HepG2 (cell line): ENCODE results near the gene MSI2. TPM values are rescaled to one million over a fixed set of nuclear protein-coding genes. Genes with fewer than 3 reads are reported as not detected.

Experiments
- ATAC-seq: fragments of 200-7000 bp; cut with Tn5 transposase; 3 replicates; pipeline ENCODE4 v1.9.1; 2020; ENCODE audit warnings: mild to moderate bottlenecking, moderate library complexity
- BruUV-seq: library from RNA; stranded (reverse); fragments of 400-500 nt; replicated peaks from 2 replicates; lab custom pipeline; 2021; lab: Mats Ljungman, UMichigan
- CTCF ChIA-PET: fragments of 300-600 bp; formaldehyde crosslinking; extraction: SDS; loops from one replicate; lab custom pipeline; 2021; ENCODE audit warnings: low total read pairs, inconsistent platforms, low intra/inter-chr PET ratio; lab: Yijun Ruan, JAX
- POLR2A ChIA-PET: fragments of 350-600 bp; sonication (Branson Sonifier 250); formaldehyde crosslinking; loops from one replicate; lab custom pipeline; 2020; ENCODE audit warnings: antibody characterized with exemption, inconsistent platforms; lab: Yijun Ruan, JAX
- DNase-seq: peaks from one replicate; pipeline ENCODE4 v3.0.0-alpha.2; 2015; ENCODE audit warnings: low spot score
- FAIRE-seq: peaks from 3 replicates; lab custom pipeline; 2011; peaks lifted over from hg19 to GRCh38; lab: Jason Lieb, UNC
- H2AFZ ChIP-seq: one replicate; pipeline ENCODE4 v1.6.1; 2011; ENCODE audit warnings: low read length, inconsistent platforms
- H3K27ac ChIP-seq: fragments of 300-600 bp; 3 replicates; pipeline ENCODE4 v1.8.0; 2011; ENCODE audit warnings: mixed run types, mild to moderate bottlenecking, mixed read lengths, low read length, inconsistent platforms; ENCODE audit not compliant: insufficient read depth; ENCODE audit errors: extremely low read length
- H3K27me3 ChIP-seq, 2 experiments: fragments of 200-600 bp in 1 of 2; 2 replicates in 1 of 2; 3 replicates in 1 of 2; pipeline versions ENCODE4 v1.6.0 to v1.8.0; 2011; ENCODE audit warnings: low read length in 2 of 2, mild to moderate bottlenecking in 2 of 2, moderate library complexity in 2 of 2, inconsistent platforms in 1 of 2; ENCODE audit not compliant: insufficient read depth in 2 of 2, control insufficient read depth in 1 of 2
- H3K36me3 ChIP-seq, 2 experiments: fragments of 200-600 bp in 1 of 2; replicated peaks in 1 of 2; 2 replicates in 1 of 2; 3 replicates in 1 of 2; pipeline versions ENCODE4 v1.5.1 to v1.8.0; 2011; ENCODE audit warnings: low read length in 2 of 2, inconsistent platforms in 1 of 2; ENCODE audit not compliant: insufficient read depth in 2 of 2, control insufficient read depth in 1 of 2
- H3K4me1 ChIP-seq: 2 replicates; pipeline ENCODE4 v1.5.1; 2012; ENCODE audit warnings: low read length, inconsistent platforms; ENCODE audit not compliant: insufficient read depth
- H3K4me2 ChIP-seq: 2 replicates; pipeline ENCODE4 v1.6.0; 2011; ENCODE audit warnings: low read depth, low read length, inconsistent platforms
- H3K4me3 ChIP-seq, 3 experiments: fragments of 200-600 bp in 1 of 3; sonication (generic), shearing (Covaris generic) in 1 of 3; replicated peaks in 1 of 3; 2 replicates each; pipeline ENCODE4 v1.5.1; 2011 to 2016; ENCODE audit warnings: low read length in 3 of 3, inconsistent platforms in 2 of 3, low read depth in 2 of 3, mild to moderate bottlenecking in 2 of 3, control low read depth in 1 of 3, mixed read lengths in 1 of 3; ENCODE audit not compliant: insufficient read depth in 1 of 3
- H3K79me2 ChIP-seq: one replicate; pipeline ENCODE4 v1.6.1; 2011; ENCODE audit warnings: low read length, inconsistent platforms; ENCODE audit not compliant: insufficient read depth
- H3K9ac ChIP-seq: 2 replicates; pipeline ENCODE4 v1.6.0; 2011; ENCODE audit warnings: mild to moderate bottlenecking, low read depth, low read length, inconsistent platforms; ENCODE audit not compliant: insufficient read depth
- H3K9me3 ChIP-seq: 2 replicates; pipeline ENCODE4 v1.5.1; 2012; ENCODE audit warnings: mild to moderate bottlenecking, low read length
- H4K20me1 ChIP-seq: 2 replicates; pipeline ENCODE4 v1.6.0; 2011; ENCODE audit warnings: inconsistent platforms, mild to moderate bottlenecking, low read length, moderate library complexity; ENCODE audit not compliant: insufficient read depth
- ARHGAP35 ChIP-seq: sonication (generic); formaldehyde crosslinking; IDR thresholded peaks from 2 replicates; pipeline ENCODE4 v1.9.0; 2022; ENCODE audit warnings: mild to moderate bottlenecking, inconsistent platforms, moderate library complexity, missing genetic modification reagents, borderline replicate concordance
- MLXIP ChIP-seq: sonication (generic); formaldehyde crosslinking; IDR thresholded peaks from 2 replicates; pipeline ENCODE4 v1.9.0; 2021; ENCODE audit warnings: missing genetic modification reagents, borderline replicate concordance
- NAIF1 ChIP-seq: sonication (generic); formaldehyde crosslinking; IDR thresholded peaks from 2 replicates; pipeline ENCODE4 v1.5.0; 2020; ENCODE audit warnings: mild to moderate bottlenecking, missing genetic modification reagents, borderline replicate concordance
- NFIB ChIP-seq: sonication (generic); formaldehyde crosslinking; IDR thresholded peaks from 2 replicates; pipeline ENCODE4 v1.9.0; 2021; ENCODE audit warnings: missing genetic modification reagents, mild to moderate bottlenecking, borderline replicate concordance
- POLR2A ChIP-seq, 2 experiments: IDR thresholded peaks; 2 replicates each; pipeline ENCODE4 v1.6.1; 2011; ENCODE audit warnings: low read depth in 2 of 2, low read length in 2 of 2, mild to moderate bottlenecking in 1 of 2, moderate library complexity in 1 of 2; ENCODE audit not compliant: insufficient read depth in 1 of 2
- RCOR2 ChIP-seq: IDR thresholded peaks from 2 replicates; pipeline ENCODE4 v1.6.1; 2016; ENCODE audit warnings: missing biosample characterization, missing genetic modification reagents
- TBL1XR1 ChIP-seq: fragments of 150-350 bp; IDR thresholded peaks from 2 replicates; pipeline ENCODE4 v1.6.1; 2014; ENCODE audit warnings: borderline replicate concordance, low read length; ENCODE audit not compliant: partially characterized antibody
- TEF ChIP-seq: sonication (generic); formaldehyde crosslinking; IDR thresholded peaks from 2 replicates; pipeline ENCODE4 v1.5.0; 2020; ENCODE audit warnings: missing genetic modification reagents
- TRIM24 ChIP-seq: sonication (generic); formaldehyde crosslinking; IDR thresholded peaks from 2 replicates; pipeline ENCODE4 v1.8.0; 2022; ENCODE audit warnings: mild to moderate bottlenecking, missing genetic modification reagents
- ZBTB49 ChIP-seq: sonication (generic); formaldehyde crosslinking; IDR thresholded peaks from 2 replicates; pipeline ENCODE4 v1.4.0; 2020; ENCODE audit warnings: missing genetic modification reagents, borderline replicate concordance
- ZC3H4 ChIP-seq: sonication (generic); formaldehyde crosslinking; IDR thresholded peaks from 2 replicates; pipeline ENCODE4 v1.4.0; 2020; ENCODE audit warnings: missing genetic modification reagents, borderline replicate concordance
- ZNF513 ChIP-seq: sonication (generic); formaldehyde crosslinking; conservative IDR thresholded peaks from 2 replicates; pipeline ENCODE4 v1.5.0; 2020; ENCODE audit warnings: missing genetic modification reagents
- ZNF558 ChIP-seq: sonication (generic); formaldehyde crosslinking; IDR thresholded peaks from 2 replicates; pipeline ENCODE4 v1.9.0; 2022; ENCODE audit warnings: mild to moderate bottlenecking, missing genetic modification reagents, borderline replicate concordance
- ZNF792 ChIP-seq: IDR thresholded peaks from 2 replicates; pipeline ENCODE4 v1.6.1; 2016
- WGBS: methylation state at CpG from one replicate; pipeline ENCODE4 v1.1.6; 2017; ENCODE audit warnings: low lambda C conversion rate; 5-methylcytosine and 5-hydroxymethylcytosine counted together
- in situ Hi-C: cut with HindIII; loops from 2 replicates; pipeline ENCODE4 v1.10.0; 2017; ENCODE audit warnings: low pct_unique_long_range_greater_than_20kb; ENCODE audit not compliant: extremely low pct_ligation_motif_present
- intact Hi-C: fragments of 100-400 bp; cut with micrococcal nuclease; formaldehyde crosslinking; loops from one replicate; pipeline ENCODE4 v1.10.0; 2022; ENCODE audit not compliant: unreplicated experiment
- polyA plus RNA-seq, 8 experiments: library from polyadenylated mRNA; depleted of rRNA in 3 of 8; stranded (reverse) in 7 of 8; unstranded in 1 of 8; fragments of >200 nt; fragmentation: Illumina TruSeq in 4 of 8; extraction: Trizol in 4 of 8; gene quantifications; 2 replicates each; pipeline versions ENCODE4 v1.2.1 to v1.2.3, GENCODE V29; 2011 to 2016; ENCODE audit warnings: low read depth in 4 of 8, missing spikeins in 1 of 8, mixed read lengths in 1 of 8; ENCODE audit not compliant: insufficient read depth in 1 of 8
- total RNA-seq, 5 experiments: library from RNA; depleted of rRNA; stranded (reverse); fragments of >200 nt; fragmentation: Illumina TruSeq; extraction: Trizol; gene quantifications; 2 replicates each; pipeline ENCODE4 v1.2.3, GENCODE V29; 2016; ENCODE audit warnings: low read depth in 1 of 5

MSI2 gene
- total and polyA plus RNA-seq, 2 of the 13 experiments (the other 11 are each of a cell fraction or from before 2014, with no cell fraction given), result 77.5 to 78.4 TPM

- Histone ChIP-seq H3K4me1 (peaks cover 10% of the 10 kb centered on the region), H3K79me2 (no peaks in the 10 kb centered on the region), H3K4me2 (no peak overlapping the region), H4K20me1 (no peaks in the 10 kb centered on the region), H3K36me3 (no peaks in the 10 kb centered on the region), H3K9ac (no peak overlapping the region), H3K27me3 (peaks cover 0 to 5% of the 10 kb centered on the region in 2 experiments; a peak in 1 of 5 replicates), H3K9me3 (no peaks in the 10 kb centered on the region), H3K4me3 (no peak overlapping the region)
- POLR2A ChIA-PET, result no interaction called here
- in situ Hi-C loops, result loop anchor here (10.0 kb wide), 1 partner anchor 503 kb away; the partner anchor contains the start of gene CCDC182
- intact Hi-C loops, result loop anchor here (2.0 to 10.0 kb wide), 5 partner anchors 165 to 591 kb away; partner anchors contain the start of gene CCDC182
- DNase-seq (no peak), FAIRE-seq (no peak), ATAC-seq (no peak)
- no TSS peak for BruUV-seq
- CTCF ChIA-PET, result interaction anchor here (1.4 to 2.5 kb wide), 9 partner anchors 10 to 591 kb away, joined by 4 to 39 read pairs (median 11); no protein-coding TSS in a partner anchor
- no peak for TF ChIP-seq NFIB
- TF ChIP-seq TEF (CRISPR knock-in tag), result no peak
- no peak for TF ChIP-seq NAIF1 (CRISPR knock-in tag)
- TF ChIP-seq POLR2A (IDR thresholded peaks at IDR 0.05; ENCODE audit: insufficient read depth in 1 of 2, low read depth in 2 of 2, low read length in 2 of 2), result no peak
- TF ChIP-seq RCOR2 (CRISPR knock-in tag), result no peak
- TF ChIP-seq MLXIP (CRISPR knock-in tag), result no peak
- TF ChIP-seq ZNF792 (CRISPR knock-in tag), result no peak
- TF ChIP-seq TBL1XR1, result no peak
- no peak for TF ChIP-seq ZNF513 (CRISPR knock-in tag)
- TF ChIP-seq ZBTB49, result no peak
- TF ChIP-seq ZNF558 (CRISPR knock-in tag), result no peak
- TF ChIP-seq ARHGAP35 (CRISPR knock-in tag), result no peak
- no peak for TF ChIP-seq TRIM24 (CRISPR knock-in tag)
- TF ChIP-seq ZC3H4 (CRISPR knock-in tag), result no peak
- TF ChIP-seq, all 625 proteins: peak for 0
- 73% methylated on average over 7 of the region's 7 CpGs for WGBS
- Histone ChIP-seq H3K27ac (no peak overlapping the region), H2AFZ (no peak overlapping the region)
Measured at GRCh38 chr17:57242148-57242547, 14.2 kb upstream of the MSI2 start.
